Posterior cingulate gyrus (tissue), 11 donors: ENCODE data around the gene YPEL2.
"Not testable (repeated sequence)": the region's sequence is repeated elsewhere in the genome, so short reads cannot be mapped to it uniquely, and the experiment has no call there.

ENCODE experiments used
- DNase-seq, 10 donors: peaks; one replicate each; pipeline versions ENCODE4 v3.0.0 to v3.0.0-alpha.2; 2020 to 2021; ENCODE audit warnings: mixed read lengths in 3 of 10
- intact Hi-C: fragments of 100-400 bp; cut with DNase I; formaldehyde crosslinking; loops from one replicate; pipeline ENCODE4 v1.15.1; 2023

The YPEL2 gene

DNA sequence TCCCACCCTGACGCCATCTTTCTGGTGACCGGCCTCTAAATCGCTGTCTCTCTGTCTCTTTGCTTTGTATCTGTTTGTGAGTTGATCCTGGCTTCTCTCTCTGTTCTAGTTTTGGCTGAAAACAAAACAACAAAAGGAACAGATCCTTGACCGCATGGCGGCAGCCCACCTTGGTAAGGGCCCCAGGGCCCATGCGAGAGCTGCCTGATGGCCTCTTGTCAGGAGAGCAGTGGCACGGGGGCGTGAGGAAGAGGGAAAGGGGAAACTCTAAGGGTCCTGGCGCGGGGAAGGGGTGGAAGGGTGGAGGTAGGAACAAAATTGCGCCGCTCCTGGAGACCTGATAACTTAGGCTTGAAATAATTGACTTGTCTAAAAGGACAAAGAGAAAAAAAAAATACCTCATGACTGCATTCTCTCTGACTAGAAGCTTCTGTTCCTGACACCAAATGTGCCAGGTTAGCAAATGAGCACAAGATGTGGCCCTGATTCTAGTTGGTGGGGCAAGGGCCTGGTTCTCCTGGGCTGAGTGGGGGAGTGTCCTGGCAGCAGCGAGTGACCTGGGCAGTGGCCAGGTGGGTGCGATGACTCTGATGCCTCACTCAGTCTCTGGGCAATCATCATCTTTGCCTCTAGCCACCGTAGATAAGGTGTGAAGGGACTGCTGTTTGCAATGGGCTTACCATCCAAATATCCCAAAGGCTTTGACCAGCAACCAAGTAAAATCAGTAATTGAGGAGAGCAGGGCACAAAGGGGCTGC is 66.0 kb downstream of the YPEL2 start:
- intact Hi-C loops = no loop called here
- peak in 1 of 10 donors; percentile 73 for DNase-seq

DNA sequence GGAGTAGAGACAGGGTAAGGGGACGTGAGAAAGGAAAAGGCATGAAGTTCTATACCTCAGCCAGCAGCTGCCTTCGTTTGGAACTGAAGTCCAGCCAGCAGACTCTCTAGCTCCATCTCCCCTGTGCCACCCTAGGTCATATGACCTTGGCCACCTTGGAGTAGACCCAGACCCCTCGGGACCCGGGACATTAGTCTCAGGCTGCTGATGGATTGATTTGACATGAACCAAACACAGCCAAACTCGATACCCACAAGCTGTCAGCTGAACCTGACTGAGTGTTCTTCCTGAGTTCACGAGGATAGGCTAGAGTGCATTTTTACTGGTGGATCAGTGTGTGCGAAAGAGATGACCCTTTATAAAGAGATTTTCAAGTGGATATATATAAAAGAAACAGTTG is 68.5 kb downstream of the YPEL2 start:
- peak in 1 of 10 donors; percentile 56 for DNase-seq
- intact Hi-C loops = no loop called here

DNA sequence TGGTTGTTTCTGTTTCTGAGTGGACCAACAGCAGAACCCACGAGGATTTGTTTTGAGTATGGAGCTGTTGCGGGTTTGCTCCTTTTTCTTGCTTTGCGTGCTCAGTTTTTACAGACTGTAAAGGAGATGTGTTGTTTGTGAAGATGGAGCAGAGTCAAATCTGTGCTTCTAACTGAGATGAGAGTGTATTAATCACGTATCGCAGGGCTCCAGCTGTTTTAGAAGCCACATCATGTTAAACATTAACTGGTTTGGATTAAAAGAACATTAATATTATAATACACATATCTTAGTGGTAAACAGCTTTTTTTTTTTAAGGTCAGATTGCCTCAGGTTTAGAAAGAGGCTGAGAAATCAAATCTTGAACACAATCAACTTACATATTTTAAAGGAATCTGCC is 69.4 kb downstream of the YPEL2 start:
- no peak for DNase-seq
- intact Hi-C loops = no loop called here

DNA sequence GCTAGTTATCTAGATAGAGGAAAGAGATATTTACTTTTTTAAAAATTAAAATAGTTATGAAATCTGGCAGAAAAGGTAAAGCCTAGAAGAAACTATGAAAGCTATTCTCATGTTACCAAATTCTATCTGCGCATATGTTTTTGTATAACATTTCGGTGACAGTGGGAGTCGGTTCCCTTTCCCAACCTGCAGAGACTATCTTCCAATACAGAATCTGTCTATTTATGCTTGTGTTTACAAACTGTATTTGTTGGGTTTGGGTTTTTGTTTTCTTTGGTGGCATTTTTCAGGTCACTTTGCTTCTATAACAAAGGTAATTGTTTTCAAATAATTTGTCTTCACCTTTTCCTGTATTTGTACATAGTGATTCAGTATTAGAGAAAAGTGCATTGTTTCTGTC is 69.8 kb downstream of the YPEL2 start:
- intact Hi-C loops = no loop called here
- DNase-seq = no peak

DNA sequence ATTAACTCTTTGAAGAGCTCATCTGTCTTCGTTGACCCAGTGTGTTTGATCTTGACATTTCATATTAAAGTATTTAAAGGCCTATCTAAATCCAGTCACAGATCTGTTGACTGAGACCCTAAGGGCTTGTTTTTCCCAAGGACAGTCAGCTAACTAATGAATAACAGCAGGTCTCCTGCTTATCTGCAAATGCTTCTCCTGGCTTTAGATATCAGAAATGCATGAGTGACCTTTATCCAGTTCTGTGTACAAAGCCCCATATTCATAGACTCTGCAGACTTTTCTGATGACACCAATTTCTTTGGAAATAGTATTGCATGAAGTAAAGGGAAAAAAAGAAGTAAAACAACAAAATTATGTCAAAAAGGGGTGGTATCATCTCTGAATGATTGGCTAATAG is 70.3 kb downstream of the YPEL2 start:
- no peak for DNase-seq
- intact Hi-C loops = no loop called here

DNA sequence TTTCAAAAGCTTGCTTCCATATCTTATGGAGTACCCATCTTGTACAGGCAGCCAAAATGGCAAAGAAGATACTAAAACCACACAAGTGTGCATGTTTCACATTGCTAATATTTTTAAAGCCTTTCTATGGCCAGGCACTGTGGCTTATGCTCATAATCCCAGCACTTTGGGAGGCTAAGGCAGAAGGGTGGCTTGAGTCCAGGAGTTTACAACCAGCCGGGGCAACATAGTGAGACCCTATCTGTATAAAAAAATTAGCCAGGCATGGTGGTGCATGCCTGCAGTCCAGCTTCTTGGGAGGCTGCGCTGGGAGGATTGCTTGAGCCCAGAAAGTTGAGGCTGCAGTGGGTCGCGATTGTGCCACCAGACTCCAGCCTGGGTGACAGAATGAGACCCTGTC is 71.3 kb downstream of the YPEL2 start:
- DNase-seq = no peak
- intact Hi-C loops = no loop called here

DNA sequence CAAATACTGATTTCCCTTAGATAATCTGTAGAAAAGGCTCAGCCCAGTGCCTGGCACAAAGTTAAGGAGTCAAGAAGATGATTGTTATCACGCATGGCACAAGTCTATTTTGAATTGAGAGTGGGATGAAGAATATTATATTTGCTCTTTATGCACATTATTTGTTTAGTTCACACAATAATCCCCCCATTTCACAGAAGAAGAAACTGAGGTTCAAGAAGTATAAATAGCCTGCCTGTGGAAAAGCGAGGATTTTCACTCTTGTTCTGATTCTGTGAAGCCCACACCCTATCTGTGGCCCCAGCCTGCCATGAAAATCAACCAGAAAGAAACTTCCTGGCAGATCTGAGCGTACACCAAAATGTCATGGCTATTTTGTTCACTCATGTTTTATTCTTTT is 73.0 kb downstream of the YPEL2 start:
- DNase-seq = no peak
- intact Hi-C loops = no loop called here

DNA sequence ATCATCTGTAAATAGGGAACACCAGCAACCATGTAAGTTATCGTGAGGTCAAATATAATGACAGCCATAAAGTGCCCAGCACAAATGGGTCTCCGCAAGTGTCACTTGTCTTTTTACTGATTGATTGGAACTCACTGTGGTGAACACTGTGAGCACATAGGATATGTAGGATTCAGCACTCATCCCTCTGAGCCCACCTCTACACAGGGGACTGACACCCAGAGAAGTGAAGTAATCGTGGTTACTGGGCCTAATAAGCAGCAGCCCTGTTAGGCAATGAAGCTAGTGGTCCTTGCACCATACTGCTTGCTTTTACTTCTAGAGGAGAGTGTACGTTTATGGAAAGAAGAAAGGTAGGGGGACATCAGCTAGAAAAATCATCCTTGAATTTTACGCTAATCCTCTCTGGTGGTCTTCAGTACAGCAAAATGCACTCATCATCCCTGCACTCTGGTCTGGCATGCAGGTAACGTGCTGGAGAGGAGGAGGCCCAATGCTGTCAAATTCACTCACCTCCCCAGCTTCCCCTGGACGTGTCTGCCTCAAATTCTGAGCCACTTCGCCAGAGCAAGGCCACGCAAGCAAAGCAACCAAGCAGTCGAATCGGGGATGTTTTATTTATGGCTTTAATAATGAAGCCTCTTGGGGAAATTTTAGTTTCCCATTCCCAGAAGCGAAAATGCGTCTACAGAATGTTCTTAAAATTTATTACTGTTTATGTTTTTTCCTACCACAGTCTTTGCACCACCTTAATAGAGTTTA is 74.7 kb downstream of the YPEL2 start:
- peak in 1 of 10 donors; percentile 65 for DNase-seq
- intact Hi-C loops = no loop called here

DNA sequence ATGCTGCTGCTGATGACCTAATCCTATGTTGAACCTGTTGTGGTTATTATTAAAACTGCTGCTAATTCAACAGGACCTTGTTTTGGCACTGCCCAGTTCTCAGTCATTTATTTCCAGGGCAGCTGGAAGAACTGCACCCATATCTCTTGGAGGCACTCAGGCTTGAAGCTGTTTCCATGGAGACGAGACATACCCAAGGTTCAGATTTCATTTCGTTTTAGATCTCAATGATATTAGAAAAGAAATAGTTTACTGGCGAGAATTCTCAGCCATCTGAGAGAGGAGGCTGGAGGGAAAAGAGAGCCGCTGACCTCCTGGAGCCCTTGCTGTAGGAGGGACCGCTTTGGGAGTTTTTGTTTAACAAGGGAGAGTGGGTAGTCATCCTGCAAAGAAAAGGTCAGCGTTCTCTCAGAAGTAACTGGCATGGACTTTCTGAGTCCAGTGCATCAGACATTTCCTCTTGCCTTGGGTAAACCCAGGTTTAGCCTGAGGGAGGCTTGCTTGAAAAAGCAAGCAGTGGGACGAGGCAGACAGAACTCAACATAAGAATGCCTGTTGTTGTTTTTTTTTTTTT is 75.4 kb downstream of the YPEL2 start:
- DNase-seq = peak in 1 of 10 donors; percentile 59

DNA sequence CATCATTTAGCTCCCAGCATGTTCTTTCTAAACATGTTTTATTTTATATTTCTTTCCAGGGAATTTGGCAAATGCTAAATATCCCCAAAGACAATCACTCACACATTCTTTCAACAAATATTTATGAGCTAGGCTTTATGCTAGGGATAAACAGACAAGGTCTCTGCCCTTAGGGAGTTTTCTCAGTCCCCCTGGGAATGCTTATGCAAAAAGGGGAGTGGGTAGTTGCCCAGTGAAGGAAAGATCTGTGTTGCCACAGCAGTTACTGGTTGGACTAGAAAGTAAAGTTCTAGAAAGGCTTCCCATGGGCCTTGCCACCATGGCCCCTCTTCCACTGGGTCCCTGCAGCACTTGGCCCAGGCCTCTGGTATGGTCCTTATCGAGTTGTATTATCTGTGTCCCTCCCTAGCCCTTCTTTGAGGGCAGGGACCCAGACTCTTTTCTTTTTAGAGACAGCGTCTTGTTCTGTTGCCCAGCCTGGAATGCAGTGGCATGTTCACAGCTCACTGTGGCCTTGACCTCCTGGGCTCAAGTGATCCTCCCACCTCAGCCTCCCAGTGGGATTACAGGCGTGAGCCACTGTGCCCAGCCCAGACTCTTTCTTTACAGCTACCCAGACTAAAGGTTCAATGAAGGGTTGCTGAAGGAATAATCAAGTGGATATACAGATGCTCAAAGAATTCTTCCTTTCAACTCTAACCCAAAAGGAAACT is 78.0 kb downstream of the YPEL2 start:
- intact Hi-C loops = no loop called here
- DNase-seq = peak in 1 of 10 donors; percentile 55

More for the DNA sequence above, 75.4 kb downstream of the YPEL2 start:
- intact Hi-C loops = no loop called here

DNA sequence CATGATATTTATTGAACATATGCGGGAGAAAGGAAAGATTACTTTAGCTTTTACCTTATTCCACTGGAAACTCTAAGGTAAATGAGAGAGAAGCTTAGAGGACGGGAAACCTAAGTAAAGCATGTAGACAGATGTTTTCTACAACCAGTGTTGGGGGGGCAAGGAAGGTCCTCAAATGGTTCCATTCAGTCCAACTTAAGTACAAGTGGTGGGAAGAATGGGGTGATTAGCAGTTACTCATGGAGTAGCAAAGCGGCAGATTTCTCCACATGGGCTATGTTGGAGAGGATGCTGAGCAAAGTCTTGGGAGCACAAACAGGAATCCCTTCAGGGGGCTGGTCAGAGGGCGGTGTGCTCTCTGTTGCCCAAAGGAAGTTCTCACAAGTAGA is 78.6 kb downstream of the YPEL2 start:
- no peak for DNase-seq
- intact Hi-C loops = no loop called here

DNA sequence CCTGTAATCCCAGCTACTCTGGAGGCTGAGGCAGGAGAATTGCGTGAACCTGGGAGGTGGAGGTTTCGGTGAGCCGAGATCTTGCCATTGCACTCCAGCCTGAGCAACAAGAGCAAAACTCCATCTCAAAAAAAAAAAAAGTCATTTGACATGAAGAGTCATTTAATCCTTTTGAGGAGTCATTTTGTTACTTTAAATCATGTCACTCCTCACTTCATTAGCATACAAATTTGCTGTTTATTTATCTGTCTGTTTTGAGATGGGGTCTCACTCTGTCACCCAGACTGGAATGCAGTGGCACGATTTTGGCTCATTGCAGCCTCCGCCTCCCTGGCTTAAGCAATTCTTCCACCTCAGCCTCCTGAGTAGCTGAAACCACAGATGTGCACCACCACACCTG is 81.0 kb downstream of the YPEL2 start:
- DNase-seq = peak in 1 of 10 donors; percentile 27
- intact Hi-C loops = not testable (repeated sequence)

DNA sequence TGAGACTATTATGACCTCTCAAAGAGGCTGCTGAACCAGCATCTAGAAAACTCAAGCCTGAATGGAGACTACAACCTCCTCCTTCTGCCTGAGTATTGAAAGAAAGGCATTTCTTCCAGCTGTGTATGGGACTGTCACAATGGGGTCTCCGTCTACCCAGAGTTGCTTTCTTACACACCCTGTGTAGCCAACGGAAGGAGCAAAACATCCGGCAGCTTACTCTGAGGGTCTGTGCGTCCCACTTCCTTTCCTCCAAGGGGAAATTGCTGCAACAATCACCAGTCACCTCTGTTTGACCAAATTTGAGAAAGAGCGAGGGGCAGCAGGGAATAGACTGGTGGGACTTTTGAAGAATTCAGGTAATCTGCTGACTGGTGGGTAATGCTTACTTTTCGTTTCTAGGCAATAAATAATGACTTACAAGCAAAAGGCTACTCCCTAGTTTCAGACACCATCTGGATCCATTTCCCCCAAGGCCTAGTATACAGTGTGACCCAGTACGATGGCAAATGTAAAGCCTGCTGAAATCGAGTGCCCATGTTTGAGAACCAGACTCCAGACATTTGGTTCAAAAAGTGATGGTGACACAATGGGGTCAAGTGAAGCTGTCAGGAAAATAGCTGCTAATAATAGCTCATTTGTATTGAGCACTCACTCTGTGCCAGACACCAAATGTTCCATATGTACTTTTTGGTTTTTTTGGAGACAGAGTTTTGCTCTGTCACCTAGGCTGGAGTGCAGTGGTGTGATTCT is 81.7 kb downstream of the YPEL2 start:
- peak in 1 of 10 donors; percentile 25 for DNase-seq
- intact Hi-C loops = no loop called here

DNA sequence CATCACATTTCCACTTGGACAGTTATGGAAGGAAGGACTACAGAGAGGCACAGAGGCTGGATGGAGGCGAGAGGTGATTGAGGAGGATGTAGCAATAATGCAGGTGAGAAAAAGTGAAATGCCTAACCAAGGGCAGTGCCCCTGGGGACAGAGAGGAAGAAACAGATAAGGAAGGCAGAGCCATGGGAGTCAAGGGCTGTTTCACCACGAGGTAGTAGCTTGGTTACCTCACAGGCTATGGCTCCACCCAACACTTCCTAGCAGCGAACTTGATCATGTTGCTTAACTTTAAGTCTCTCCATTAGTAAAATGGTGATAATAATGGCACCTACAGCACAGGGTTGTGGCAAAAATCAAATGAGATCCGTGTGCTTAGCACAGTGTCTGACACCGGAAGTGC is 83.9 kb downstream of the YPEL2 start:
- intact Hi-C loops = no loop called here
- no peak for DNase-seq

DNA sequence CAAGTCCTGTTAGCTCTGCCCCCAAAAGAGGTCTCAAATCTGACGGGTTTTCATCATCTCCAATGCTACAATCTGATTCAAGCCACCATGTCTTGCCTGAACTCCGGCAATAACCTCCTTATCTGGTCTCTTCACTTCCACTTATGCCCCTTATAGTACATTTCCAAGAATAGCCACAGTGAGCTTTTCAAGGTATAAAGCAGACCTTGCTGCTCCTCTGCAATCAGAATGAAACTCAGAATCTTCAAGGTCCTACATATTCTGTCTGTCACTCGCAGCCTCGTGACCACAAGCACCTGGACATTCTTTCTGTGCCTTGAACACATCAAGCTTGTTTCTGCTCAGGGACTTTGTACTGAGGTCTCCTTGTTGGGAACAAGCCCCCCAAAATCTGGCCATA is 84.7 kb downstream of the YPEL2 start:
- DNase-seq = no peak
- intact Hi-C loops = no loop called here

DNA sequence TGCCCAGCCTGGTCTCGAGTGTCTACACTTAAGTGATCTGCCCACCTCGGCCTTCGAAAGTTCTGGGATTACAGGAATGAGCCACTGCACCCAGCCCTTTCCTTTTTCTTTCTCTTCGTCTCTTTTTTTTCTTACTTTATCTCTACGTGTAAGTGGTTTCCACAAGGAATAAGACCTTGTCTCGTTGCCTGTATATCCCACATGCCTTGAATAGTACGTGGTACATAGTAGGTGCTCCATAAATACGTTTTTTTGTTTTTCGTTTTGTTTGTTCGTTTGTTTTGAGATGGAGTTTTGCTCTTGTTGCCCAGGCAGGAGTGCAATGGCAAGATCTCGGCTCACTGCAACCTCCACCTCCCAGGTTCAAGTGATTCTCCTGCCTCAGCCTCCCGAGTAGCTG is 86.0 kb downstream of the YPEL2 start:
- no peak for DNase-seq
- intact Hi-C loops = no loop called here

DNA sequence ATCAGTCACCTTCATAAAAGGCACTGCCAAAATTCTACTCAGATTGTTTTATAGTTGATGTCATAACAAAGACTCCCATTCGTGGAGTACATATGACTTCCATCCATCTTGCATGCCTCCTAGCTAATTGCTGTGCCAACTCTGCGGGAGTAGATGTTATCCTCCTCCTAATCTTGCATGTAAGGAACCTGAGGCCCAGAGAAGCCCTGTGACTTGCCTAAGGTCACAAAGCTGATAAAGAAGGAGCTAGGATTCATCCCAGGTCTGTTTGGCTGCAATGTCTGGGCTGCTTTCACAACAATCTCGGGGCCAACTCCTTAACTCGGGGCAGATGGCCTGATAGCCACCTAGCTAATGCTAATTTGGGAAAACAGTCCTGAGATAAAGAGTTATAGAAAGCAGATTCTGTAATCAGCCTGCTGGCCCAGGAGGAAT is 87.3 kb downstream of the YPEL2 start:
- intact Hi-C loops = no loop called here
- DNase-seq = no peak

DNA sequence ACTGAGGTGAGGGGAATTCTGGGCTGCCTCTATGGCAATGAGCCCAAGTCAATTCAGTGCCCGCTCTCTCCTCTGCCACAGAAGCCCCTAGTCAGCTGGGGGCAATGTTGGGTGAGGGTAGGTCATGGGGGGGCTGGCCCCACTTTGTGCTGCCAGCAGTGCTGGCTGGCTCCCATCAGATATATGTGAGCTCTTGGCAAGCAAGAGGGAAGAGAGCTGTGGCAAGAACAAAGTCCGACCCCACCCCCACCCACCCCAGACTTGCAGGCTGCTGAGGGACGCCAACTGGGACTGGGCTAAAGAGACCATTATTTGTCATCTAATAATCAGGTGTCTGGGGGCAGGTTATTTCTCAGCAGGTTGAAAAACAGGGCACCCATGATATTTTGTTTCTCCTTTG is 89.4 kb downstream of the YPEL2 start:
- DNase-seq = no peak
- intact Hi-C loops = no loop called here

DNA sequence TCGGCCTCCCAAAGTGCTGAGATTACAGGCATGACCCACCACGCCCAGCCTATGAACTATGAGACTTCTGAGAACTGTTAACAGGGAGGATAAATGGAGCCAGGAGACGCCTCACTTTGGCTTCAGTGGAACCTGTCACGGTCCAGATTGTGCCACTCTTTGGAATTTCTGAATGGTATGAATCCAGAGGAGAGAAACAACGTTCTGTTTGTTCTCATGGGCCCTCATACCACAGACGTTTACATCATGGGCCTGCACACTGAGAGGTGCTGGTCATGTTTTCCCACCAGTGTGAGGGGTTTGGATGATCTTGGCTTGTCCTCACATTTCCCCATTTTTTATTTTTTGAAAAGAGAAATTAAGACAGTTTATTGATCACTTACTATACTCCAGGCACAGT is 90.3 kb downstream of the YPEL2 start:
- no peak for DNase-seq
- intact Hi-C loops = no loop called here

DNA sequence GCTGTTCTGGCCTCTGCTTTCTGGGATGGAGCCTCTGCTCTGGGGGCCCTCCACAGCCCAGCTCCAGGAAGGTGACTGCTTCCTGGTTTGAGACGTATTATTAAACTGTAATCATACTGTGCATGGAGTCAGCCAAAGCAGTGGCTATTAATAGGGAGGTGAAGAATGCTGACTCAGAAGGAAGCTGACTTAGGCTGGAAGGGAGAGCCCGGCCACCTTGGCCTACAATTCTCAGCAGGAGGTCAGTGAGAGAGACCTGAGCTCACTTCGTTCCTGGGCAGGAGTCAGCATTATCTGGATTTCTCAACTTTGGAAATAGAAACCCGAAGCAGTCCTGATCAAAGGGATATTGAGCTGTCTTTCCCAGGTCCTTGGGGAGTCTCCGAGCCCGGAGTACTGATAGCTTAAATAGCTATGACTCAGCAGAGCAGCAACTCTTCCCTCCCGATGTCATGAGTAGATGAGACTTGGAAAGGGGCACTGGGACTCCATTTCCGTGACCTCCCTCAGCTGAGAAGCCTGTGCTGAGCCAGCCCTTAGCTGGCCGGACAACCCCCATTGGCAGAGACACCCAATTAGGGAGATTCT is 91.8 kb downstream of the YPEL2 start:
- DNase-seq = peak in 1 of 10 donors; percentile 59
- intact Hi-C loops = no loop called here
